ENCODE measurements around the gene NEUROD2. TPM values are rescaled to one million over a fixed set of nuclear protein-coding genes. Genes with fewer than 3 reads are reported as not detected.

Gene NEUROD2
- total RNA-seq, 2 donors from 2014 or later: not detected

DNA sequence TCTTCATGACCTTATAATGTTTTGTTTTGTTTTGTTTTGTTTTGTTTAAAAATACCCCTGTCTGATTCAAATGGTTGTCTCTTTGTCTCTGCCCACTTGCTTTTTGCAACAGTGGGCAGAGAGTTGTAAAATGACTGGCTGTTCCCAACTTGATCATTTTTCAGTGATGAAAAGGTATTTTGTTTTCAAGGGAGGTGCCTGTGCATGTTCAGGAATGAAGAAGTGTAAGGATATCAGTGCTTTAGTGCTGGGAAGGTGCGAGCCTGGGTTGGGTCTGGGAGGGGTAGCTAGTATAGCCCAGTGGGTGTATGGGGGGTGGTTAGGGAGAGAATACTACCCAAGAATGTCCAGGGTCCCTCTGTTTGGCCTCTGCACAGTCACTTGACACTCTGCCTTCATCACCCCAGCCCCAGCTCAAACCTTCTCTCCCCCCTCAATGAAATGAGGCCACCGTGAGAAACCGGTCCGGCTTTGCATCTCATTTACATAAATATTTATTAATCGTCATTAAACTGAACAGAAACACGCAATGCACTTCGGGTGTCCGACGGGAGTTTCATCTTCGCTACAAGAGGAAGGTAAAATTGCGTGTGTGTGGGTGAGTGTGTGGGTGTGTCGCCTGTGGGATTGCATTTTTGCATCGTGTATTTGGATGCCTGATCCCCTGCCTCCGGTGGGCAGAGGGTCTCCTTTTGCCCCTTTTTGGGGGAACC lies 4.3 kb downstream of the NEUROD2 start:
- H3K4me3 ChIP-seq: no peak overlapping the region
- 14 to 27% methylated on average over 12 to 14 of the region's 14 CpGs for WGBS, 2 donors
- H3K27me3 ChIP-seq: peaks cover 0 to 72% of the 10 kb centered on the region in 2 donors
- peaks cover 43% of the 10 kb centered on the region for H3K4me1 ChIP-seq
- H3K9me3 ChIP-seq: no peaks in the 10 kb centered on the region
- no peaks in the 10 kb centered on the region for H3K36me3 ChIP-seq (replicated peaks in 1 of 2; ENCODE audit: insufficient read depth in 1 of 2, low read depth in 2 of 2)
- intact Hi-C loops (cut with DNase I): no loop called here
- no peak for ATAC-seq
- no peak for DNase-seq
- no peak overlapping the region for H3K27ac ChIP-seq
- TF ChIP-seq, protein P1, sequence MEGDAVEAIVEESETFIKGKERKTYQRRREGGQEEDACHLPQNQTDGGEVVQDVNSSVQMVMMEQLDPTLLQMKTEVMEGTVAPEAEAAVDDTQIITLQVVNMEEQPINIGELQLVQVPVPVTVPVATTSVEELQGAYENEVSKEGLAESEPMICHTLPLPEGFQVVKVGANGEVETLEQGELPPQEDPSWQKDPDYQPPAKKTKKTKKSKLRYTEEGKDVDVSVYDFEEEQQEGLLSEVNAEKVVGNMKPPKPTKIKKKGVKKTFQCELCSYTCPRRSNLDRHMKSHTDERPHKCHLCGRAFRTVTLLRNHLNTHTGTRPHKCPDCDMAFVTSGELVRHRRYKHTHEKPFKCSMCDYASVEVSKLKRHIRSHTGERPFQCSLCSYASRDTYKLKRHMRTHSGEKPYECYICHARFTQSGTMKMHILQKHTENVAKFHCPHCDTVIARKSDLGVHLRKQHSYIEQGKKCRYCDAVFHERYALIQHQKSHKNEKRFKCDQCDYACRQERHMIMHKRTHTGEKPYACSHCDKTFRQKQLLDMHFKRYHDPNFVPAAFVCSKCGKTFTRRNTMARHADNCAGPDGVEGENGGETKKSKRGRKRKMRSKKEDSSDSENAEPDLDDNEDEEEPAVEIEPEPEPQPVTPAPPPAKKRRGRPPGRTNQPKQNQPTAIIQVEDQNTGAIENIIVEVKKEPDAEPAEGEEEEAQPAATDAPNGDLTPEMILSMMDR (IDR thresholded peaks at IDR 0.05): no peak

DNA sequence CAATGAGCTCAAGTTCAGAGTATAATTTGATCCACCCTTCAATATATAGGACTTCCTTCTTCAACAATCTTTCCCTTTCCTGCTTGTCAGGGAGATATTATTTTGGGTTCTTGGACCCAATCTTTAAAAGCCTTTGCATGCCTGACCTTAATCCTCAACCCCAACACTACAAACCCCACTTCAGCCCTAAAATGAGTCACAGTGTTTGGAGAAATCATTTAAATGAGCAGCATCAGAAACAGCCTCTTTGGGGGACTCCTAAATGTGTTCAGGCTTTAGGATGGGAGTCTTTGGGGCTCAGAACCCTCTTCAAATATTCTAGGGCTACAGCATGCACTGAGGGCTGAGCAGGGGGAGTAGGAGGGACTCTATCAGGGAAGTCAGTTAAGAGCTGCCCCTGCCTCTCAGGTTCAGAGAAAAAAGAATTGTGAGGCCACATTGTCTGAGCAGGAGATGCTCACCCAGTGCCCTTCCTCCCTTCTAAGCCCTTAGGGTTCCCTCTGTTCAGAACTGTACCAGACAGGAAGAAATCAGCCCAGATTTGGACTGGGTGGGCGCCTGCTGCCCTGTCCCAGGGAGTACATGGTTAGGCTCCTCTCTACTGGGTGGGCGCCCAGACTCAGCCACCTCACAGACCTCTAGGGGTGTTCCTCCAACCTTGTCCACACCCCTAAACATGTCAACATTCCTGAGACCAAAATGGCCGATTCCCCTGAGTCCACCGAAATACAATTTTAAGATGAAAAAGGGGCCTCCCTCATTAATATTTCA lies 5.0 kb downstream of the NEUROD2 start:
- Histone ChIP-seq H3K27me3 (peaks cover 0 to 79% of the 10 kb centered on the region in 2 donors), H3K27ac (no peak overlapping the region), H3K9me3 (no peaks in the 10 kb centered on the region), H3K4me1 (peaks cover 51% of the 10 kb centered on the region), H3K4me3 (no peak overlapping the region), H3K36me3 (replicated peaks in 1 of 2; ENCODE audit: insufficient read depth in 1 of 2, low read depth in 2 of 2) (no peaks in the 10 kb centered on the region)
- DNase-seq (no peak), ATAC-seq (no peak)
- 49 to 58% methylated on average over 3 to 4 of the region's 4 CpGs for WGBS, 2 donors
- TF ChIP-seq, protein P1 (IDR thresholded peaks at IDR 0.05): no peak
- TF ChIP-seq POLR2A (IDR thresholded peaks at IDR 0.05): no peak
- intact Hi-C loops (cut with DNase I): no loop called here

- Histone ChIP-seq H3K27ac (no peak overlapping the region), H3K4me3 (no peak overlapping the region), H3K4me1 (peaks cover 49% of the 10 kb centered on the region), H3K27me3 (peaks cover 0 to 80% of the 10 kb centered on the region in 2 donors), H3K9me3 (no peaks in the 10 kb centered on the region), H3K36me3 (replicated peaks in 1 of 2; ENCODE audit: insufficient read depth in 1 of 2, low read depth in 2 of 2) (no peaks in the 10 kb centered on the region)
- no peak for DNase-seq
- intact Hi-C loops (cut with DNase I): no loop called here
- no peak for ATAC-seq
- 51 to 59% methylated on average over 11 to 12 of the region's 12 CpGs for WGBS, 2 donors
- TF ChIP-seq POLR2A (IDR thresholded peaks at IDR 0.05): no peak
- TF ChIP-seq, protein P1 (IDR thresholded peaks at IDR 0.05): no peak
Measured at GRCh38 chr17:39601758-39602532, 5.8 kb downstream of the NEUROD2 start.

GRCh38 chr17:39600997-39601597 lies 6.6 kb downstream of the NEUROD2 start:
- DNase-seq: no peak
- 16 to 17% methylated on average over 15 to 21 of the region's 21 CpGs for WGBS, 2 donors
- H3K9me3 ChIP-seq: no peaks in the 10 kb centered on the region
- H3K36me3 ChIP-seq (replicated peaks in 1 of 2; ENCODE audit: insufficient read depth in 1 of 2, low read depth in 2 of 2): no peaks in the 10 kb centered on the region
- H3K27me3 ChIP-seq: peaks cover 0 to 80% of the 10 kb centered on the region in 2 donors
- no peak for TF ChIP-seq POLR2A (IDR thresholded peaks at IDR 0.05)
- no peak overlapping the region for H3K27ac ChIP-seq
- no peak overlapping the region for H3K4me3 ChIP-seq
- ATAC-seq: no peak
- intact Hi-C loops (cut with DNase I): no loop called here
- peaks cover 40% of the 10 kb centered on the region for H3K4me1 ChIP-seq

Data from body of pancreas (tissue), 4 donors.